IPS-18c (cell line): ENCODE results near the gene POLR1C.
"Not testable (repeated sequence)": the region's sequence is repeated elsewhere in the genome, so short reads cannot be mapped to it uniquely, and the experiment has no call there.

ENCODE experiments used
- H3K4me3 ChIP-seq: 2 replicates; pipeline ENCODE4 v1.7.0; 2013; ENCODE audit warnings: low read depth, mild to moderate bottlenecking, low read length, moderate library complexity; ENCODE audit not compliant: insufficient read depth
- H3K9me3 ChIP-seq: one replicate; pipeline ENCODE4 v1.6.1; 2013; ENCODE audit warnings: mild to moderate bottlenecking, low read length, moderate library complexity; ENCODE audit not compliant: control insufficient read depth, insufficient read depth

POLR1C gene

DNA sequence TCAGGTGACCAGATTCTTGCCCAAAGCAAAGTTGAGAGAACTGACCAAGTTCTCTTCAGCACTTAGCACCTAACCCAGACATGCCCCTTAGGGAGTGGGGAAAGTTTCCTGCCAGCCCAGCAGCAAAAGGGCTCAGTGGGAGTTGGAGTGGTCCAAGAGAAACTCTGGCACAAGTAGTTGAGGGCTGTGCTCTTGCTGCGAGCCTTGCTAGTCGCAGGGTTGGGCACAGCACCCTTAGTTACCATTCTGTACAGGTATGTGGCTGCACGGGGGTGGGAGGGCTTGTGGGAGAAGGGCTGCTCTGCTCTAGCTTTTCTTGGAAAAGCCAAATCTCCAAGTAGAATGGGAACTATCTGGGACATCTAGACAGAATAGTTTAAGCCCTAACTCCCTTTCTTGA is 6.4 kb downstream of the POLR1C start:
- no peaks in the 10 kb centered on the region for H3K9me3 ChIP-seq
- no peak overlapping the region for H3K4me3 ChIP-seq

DNA sequence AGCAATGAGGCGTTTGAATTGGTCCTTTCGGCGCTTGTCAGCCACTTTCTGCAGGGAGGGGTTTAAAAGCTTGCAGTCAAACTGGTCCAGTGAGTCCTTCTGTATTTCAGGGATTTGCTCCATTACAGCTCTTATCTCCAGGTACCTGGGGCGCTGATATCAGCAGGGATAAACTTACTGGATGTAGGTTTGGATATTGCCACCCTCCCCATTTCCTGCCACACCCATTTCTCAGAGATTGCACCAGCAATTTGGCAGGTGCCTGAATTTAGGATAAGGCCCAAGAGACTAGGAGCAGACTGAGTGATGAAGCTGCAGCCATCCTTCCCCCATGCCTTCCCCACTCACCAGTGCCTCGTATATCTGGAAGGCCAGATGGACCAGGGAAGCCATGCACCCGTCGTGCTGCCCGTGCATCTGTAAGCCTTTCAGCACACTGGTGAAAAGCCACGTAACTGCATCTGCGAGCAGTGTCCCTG is 7.6 kb downstream of the POLR1C start:
- Histone ChIP-seq H3K4me3 (no peak overlapping the region), H3K9me3 (no peaks in the 10 kb centered on the region)

DNA sequence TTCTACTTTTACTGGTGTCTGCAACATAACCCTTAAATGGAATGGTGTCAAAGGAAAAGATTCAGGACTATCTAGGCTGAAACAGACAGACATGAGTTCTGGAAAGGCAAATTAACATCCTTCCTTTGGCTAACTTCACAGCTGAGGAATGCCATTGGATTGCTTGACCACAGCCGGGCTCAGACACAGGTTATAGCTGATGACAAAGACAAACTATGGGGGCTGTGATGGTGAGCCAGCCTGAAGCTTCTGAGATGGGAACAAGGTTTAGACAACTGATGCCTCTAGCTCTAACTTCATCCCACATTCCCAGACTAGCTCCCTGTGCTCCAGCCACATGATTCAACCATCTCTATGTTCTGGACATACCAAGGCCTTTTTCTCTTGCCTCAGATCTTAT is 15.3 kb downstream of the POLR1C start:
- Histone ChIP-seq H3K9me3 (no peaks in the 10 kb centered on the region), H3K4me3 (no peak overlapping the region)

DNA sequence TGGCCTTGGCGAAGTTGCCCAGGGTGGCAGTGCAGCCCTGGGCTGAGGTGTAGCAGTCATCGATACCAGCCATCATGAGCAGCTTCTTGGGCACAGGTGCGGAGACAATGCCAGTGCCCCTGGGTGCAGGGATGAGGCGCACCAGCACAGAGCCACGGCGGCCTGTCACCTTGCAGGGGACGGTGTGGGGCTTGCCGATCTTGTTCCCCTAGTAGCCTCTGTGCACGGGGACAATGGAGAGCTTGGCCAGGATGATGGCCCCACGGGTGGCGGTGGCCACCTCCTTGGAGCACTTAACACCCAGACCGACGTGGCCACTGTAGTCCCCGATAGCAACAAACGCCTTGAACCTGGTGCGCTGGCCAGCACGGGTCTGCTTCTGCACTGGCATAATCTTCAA is 22.1 kb downstream of the POLR1C start:
- not testable (repeated sequence) for H3K4me3 ChIP-seq, H3K9me3 ChIP-seq

DNA sequence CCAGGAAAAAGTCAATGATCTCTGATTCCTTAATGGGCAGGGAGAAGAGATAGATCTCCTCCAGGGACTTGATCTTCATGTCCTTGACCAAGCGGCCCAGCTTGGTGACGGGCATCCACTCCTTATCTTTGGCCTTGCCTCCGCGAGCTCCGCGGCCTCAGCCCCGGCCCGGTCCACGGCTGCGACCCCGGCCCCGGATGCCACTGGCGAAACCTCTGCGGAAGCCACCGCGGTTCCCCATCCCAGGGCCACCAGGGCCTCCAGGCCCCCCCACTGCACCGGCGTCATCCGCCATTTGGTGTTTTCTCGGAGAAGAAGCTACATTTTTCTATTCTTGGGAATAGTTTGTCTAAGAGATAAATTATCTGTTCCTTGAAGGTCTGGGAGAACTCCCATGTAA is 22.5 kb downstream of the POLR1C start:
- not testable (repeated sequence) for H3K9me3 ChIP-seq, H3K4me3 ChIP-seq

DNA sequence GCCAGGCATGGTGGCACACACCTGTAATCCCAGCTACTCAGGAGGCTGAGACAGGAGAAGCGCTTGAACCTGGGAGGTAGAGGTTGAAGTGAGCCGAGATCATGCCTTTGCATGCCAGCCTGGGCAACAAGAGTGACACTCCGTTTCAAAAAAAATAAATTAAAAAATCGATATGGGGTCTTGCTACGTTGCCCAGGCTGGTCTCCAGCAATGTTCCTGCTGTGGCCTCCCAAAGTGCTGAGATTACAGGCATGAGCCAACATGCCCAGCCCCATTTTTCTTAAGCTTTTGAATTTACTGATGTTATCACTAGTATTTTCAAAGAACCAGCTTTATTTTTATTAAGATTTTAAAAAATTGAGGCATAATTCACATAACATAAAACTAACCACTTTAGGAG is 23.6 kb downstream of the POLR1C start:
- Histone ChIP-seq H3K4me3 (no peak overlapping the region), H3K9me3 (no peaks in the 10 kb centered on the region)

DNA sequence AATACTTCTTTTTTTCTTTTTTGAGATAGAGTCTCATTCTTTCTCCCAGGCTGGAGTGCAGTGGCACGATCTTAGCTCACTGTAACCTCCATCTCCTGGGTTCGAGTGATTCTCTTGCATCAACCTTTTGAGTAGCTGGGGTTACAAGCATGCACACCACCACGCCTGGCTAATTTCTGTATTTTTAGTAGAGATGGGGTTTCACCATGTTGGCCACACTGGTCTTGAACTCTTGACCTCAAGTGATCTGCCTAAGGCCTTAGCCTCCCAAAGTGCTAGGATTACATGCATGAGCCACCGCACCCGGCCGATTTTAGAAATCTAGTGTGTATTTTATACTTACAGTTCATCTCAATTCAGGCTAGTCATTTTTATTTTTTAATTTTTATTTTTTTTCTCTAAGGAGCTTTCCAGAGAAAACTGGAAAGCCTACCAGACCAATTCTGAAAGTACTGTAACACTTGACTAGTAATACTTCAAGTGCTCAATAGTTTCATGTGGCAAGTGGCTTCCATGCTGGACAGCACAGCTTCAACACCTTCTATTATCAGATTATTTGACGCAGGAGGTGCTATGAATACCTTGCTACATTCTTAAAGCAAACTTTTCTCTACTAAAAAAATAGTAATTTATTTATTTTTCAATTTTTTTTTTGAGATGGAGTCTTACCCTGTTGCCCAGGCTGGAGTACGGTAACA is 25.0 kb downstream of the POLR1C start:
- no peak overlapping the region for H3K4me3 ChIP-seq
- H3K9me3 ChIP-seq: no peaks in the 10 kb centered on the region

DNA sequence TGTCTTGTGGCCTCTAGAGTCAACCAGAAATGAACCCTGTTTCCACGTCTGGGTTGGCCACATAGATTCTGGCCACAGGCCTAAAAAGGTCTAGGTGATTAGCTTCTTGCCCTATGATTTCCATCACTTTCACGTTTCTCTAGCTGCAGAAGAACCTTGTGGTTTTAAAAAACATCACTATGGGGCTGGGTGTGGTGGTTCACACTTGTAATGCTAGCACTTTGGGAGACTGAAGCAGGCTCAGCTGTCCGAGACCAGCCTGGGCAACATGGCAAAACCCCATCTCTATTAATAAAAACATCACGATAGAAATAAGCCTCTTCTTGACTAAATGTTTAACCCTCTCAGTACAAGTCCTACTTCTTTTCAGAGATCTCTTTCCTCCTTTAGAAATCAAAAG is 27.6 kb downstream of the POLR1C start:
- no peak overlapping the region for H3K4me3 ChIP-seq
- H3K9me3 ChIP-seq: no peaks in the 10 kb centered on the region

DNA sequence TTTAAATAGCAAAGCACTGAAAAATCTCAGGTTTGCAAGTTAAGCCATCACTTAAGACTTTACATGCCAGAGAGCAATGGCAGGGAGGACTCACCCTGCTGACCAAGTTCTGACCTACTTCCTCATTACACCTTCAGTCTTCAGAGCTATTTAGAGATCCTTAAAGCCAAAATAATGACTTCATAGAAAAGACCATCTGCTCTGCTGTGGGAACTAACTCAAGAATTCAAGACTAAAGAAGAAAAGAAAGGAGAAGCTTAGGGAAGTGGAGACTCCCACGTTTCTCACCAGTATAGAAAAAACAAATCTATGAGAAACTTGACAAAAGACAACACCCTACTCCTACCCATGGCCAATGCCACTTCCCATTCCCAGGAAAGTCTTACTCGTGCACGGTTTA is 30.3 kb downstream of the POLR1C start:
- Histone ChIP-seq H3K9me3 (no peaks in the 10 kb centered on the region), H3K4me3 (no peak overlapping the region)

DNA sequence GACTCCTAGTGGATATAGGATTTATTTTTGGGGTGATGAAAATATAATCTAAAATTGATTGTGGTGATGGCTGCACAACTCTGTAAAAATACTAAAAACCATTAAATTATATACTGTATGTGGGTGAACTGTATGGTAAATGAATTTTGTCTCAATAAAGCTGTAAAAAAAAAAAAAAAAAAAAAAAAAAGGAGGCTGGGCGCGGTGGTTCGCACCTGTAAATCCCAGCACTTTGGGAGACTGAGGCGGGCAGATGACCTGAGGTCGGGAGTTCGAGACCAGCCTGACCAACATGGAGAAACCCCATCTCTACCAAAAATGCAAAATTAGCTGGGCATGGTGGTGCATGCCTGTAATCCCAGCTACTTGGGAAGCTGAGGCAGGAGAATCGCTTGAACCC is 40.7 kb downstream of the POLR1C start:
- not testable (repeated sequence) for H3K4me3 ChIP-seq, H3K9me3 ChIP-seq

DNA sequence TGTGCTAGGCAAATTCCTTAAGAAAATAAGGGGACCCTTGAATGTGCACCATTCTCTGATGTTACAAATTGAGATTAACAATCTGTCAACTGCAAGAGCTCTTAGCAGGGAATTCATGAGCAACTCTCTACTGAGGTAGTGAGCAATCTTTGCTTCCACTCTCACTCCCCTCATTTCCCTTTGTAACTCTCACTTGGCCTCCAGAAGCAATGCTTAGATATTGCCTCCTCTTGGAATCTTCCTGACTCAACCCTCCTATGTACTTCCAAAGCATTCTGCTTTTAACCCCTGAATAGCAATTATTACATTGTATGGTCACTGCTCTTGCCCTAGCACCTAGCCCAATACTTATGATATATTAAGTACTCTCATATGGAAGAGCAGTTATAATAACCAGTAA is 42.4 kb downstream of the POLR1C start:
- Histone ChIP-seq H3K9me3 (no peaks in the 10 kb centered on the region), H3K4me3 (no peak overlapping the region)

DNA sequence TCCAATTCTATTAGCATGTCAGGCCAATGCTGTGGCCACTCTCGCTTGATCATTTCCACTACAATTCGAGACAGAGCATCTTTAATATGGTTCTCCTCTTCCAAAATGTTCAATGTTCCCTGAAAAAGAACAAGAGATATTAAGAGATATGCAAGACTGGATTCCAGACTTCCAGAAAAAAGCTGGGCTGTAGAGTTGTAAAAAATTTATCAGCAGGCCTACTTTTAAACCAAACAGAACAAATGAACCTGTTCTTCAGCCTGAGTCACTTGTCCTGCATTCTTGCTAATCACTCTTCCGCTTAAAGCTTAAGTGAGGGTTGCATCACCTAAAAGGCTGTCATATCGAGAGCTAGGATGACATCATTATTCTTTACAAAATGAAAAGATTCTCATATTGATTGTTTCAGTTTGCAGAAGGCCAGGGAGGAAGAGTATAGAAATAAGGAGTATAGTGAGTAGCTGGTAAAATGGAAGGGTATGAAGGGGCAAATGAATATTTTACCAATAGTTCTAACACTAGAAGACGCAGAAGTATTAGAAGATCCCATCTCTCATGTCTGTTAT is 54.1 kb downstream of the POLR1C start:
- Histone ChIP-seq H3K9me3 (no peaks in the 10 kb centered on the region), H3K4me3 (no peak overlapping the region)
